GM21786 (cell line): Measurements from ENCODE around the gene SLC17A9.

ENCODE experiments used
- ATAC-seq: cut with Tn5 transposase; IDR thresholded peaks from one replicate; pipeline ENCODE4 v1.9.1; 2021; ENCODE audit not compliant: unreplicated experiment

SLC17A9 gene

GRCh38 chr20:63015662-63016361 lies 63.3 kb downstream of the SLC17A9 start:
- ATAC-seq, result no peak

GRCh38 chr20:63016514-63017075 lies 64.1 kb downstream of the SLC17A9 start:
- ATAC-seq, result no peak

- no peak for ATAC-seq
Measured at GRCh38 chr20:63017076-63017825, 64.7 kb downstream of the SLC17A9 start.

- no peak for ATAC-seq
Measured at GRCh38 chr20:63017826-63018411, 65.4 kb downstream of the SLC17A9 start.
